Esophagus squamous epithelium (tissue), 5 donors: ENCODE measurements around the gene TTC17. TPM values are rescaled to one million over a fixed set of nuclear protein-coding genes. Genes with fewer than 3 reads are reported as not detected.

Source experiments
- DNase-seq: peaks from one replicate; lab custom pipeline; 2025; lab: John Stamatoyannopoulos, UW
- H3K27ac ChIP-seq, 4 donors: fragments of 200-600 bp; sonication (generic); one replicate each; pipeline ENCODE4 v1.5.1; 2016 to 2019; ENCODE audit warnings: mild to moderate bottlenecking in 1 of 4
- H3K27me3 ChIP-seq, 4 donors: fragments of 200-600 bp; sonication (generic); 1 replicate in 3 of 4; 2 replicates in 1 of 4; pipeline versions ENCODE4 v1.5.1 to v1.6.0; 2017 to 2021; ENCODE audit warnings: antibody characterized with exemption in 1 of 4
- H3K36me3 ChIP-seq, 3 donors: fragments of 200-600 bp; sonication (generic); one replicate each; pipeline ENCODE4 v1.5.1; 2016 to 2019
- H3K4me1 ChIP-seq, 3 donors: fragments of 200-600 bp; sonication (generic); one replicate each; pipeline ENCODE4 v1.5.1; 2017 to 2019
- H3K4me3 ChIP-seq, 4 donors: fragments of 200-600 bp; sonication (generic); 1 replicate in 3 of 4; 2 replicates in 1 of 4; pipeline ENCODE4 v1.5.1; 2016 to 2019; ENCODE audit warnings: mild to moderate bottlenecking in 2 of 4, moderate library complexity in 1 of 4
- H3K9me3 ChIP-seq, 3 donors: fragments of 200-600 bp; sonication (generic); one replicate each; pipeline ENCODE4 v1.5.1; 2016 to 2019
- POLR2A ChIP-seq, 4 donors: fragments of 450-650 bp; IDR thresholded peaks; one replicate each; pipeline ENCODE4 v1.6.1; 2017; ENCODE audit warnings: antibody characterized with exemption in 4 of 4, mild to moderate bottlenecking in 4 of 4, moderate library complexity in 3 of 4
- WGBS, 2 donors: methylation state at CpG; one replicate each; pipeline ENCODE4 v1.1.5; 2018; 5-methylcytosine and 5-hydroxymethylcytosine counted together
- intact Hi-C: fragments of 100-400 bp; cut with DNase I; formaldehyde crosslinking; loops from one replicate; pipeline ENCODE4 v1.15.0; 2022
- total RNA-seq, 4 donors: library from RNA; depleted of rRNA; stranded (reverse); fragments of >200 nt; gene quantifications; one replicate each; pipeline ENCODE4 v1.1.0, GENCODE V29; 2016
- TF ChIP-seq, protein P1 (sequence below), 6 experiments: fragments of 450-650 bp in 4 of 6; fragments of 200-600 bp in 2 of 6; sonication (generic) in 2 of 6; IDR thresholded peaks; one replicate each; pipeline ENCODE4 v1.5.1; 2016 to 2019; ENCODE audit warnings: antibody characterized with exemption in 6 of 6, mild to moderate bottlenecking in 4 of 6, moderate library complexity in 4 of 6
- donor health status: DM: yes; HTN: yes; CAD: no.

Gene TTC17
- total RNA-seq, 4 donors from 2014 or later: 37.5 to 106 (median 55.9) TPM

DNA sequence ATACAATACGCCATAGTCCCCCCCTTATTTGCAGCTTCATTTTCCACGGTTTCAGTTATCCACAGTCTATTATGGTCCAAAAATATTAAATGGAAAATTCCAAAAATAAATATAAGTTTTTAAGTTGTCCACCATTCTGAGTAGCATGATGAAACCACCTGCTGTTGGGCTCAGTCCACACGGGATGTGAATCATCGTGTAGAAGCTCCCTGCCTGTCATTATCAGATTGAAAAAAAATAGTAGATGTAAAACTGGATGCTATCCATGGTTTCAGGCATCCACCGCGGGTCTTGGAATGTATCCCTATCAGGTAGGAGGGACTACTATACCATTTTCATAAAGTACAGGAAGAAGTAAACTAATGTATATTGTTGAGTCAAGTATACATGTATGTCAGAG, 127.4 kb downstream of the TTC17 start:
- no peak for DNase-seq
- H3K9me3 ChIP-seq: no peaks in the 10 kb centered on the region
- H3K27me3 ChIP-seq: no peaks in the 10 kb centered on the region
- H3K4me1 ChIP-seq: peaks cover 0 to 25% (median 0%) of the 10 kb centered on the region in 3 donors
- no peak overlapping the region for H3K27ac ChIP-seq
- intact Hi-C loops: no loop called here
- H3K36me3 ChIP-seq: peaks cover 0 to 56% (median 4%) of the 10 kb centered on the region in 3 donors
- H3K4me3 ChIP-seq: no peak overlapping the region
- TF ChIP-seq, protein P1, sequence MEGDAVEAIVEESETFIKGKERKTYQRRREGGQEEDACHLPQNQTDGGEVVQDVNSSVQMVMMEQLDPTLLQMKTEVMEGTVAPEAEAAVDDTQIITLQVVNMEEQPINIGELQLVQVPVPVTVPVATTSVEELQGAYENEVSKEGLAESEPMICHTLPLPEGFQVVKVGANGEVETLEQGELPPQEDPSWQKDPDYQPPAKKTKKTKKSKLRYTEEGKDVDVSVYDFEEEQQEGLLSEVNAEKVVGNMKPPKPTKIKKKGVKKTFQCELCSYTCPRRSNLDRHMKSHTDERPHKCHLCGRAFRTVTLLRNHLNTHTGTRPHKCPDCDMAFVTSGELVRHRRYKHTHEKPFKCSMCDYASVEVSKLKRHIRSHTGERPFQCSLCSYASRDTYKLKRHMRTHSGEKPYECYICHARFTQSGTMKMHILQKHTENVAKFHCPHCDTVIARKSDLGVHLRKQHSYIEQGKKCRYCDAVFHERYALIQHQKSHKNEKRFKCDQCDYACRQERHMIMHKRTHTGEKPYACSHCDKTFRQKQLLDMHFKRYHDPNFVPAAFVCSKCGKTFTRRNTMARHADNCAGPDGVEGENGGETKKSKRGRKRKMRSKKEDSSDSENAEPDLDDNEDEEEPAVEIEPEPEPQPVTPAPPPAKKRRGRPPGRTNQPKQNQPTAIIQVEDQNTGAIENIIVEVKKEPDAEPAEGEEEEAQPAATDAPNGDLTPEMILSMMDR (IDR thresholded peaks at IDR 0.05): no peak
- TF ChIP-seq POLR2A (IDR thresholded peaks at IDR 0.05): no peak
- 67 to 76% methylated on average over 6 of the region's 6 CpGs for WGBS, 2 donors

DNA sequence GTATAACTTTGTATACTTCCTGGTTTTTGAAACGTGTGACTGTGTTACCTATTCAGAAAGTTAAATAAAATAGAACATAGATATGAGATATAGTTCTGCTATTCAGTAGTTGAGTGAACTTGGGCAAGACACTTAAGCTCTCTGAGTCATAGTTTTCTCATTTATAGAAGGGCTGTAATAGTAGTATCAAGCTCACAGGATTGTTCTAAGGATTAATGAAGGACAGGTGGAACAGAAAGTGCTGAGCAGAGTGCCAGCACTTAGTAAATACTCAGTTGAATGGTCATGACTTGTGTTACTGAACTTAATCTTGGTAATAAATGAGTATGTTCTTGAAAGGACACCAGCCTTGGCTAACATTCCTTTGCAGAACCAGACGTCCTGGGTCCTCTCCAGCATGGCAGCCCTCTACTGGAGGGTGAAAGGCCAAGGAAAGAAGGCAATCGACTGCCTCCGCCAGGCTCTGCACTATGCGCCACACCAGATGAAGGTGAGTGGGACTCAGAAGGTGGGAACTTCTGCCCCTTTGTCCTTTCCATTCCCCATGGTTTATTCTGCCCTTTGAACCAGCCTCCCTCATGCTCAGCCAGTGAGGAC, 131.2 kb downstream of the TTC17 start:
- intact Hi-C loops: no loop called here
- no peak for TF ChIP-seq POLR2A (IDR thresholded peaks at IDR 0.05)
- TF ChIP-seq, protein P1 (IDR thresholded peaks at IDR 0.05): no peak
- Histone ChIP-seq H3K27me3 (no peaks in the 10 kb centered on the region), H3K36me3 (peaks cover 0 to 82% (median 15%) of the 10 kb centered on the region in 3 donors), H3K27ac (peak overlapping the region in 3 of 4 donors; percentile 52 to 81 (median 77)), H3K4me3 (no peak overlapping the region), H3K9me3 (no peaks in the 10 kb centered on the region), H3K4me1 (peaks cover 0 to 25% (median 0%) of the 10 kb centered on the region in 3 donors)
- no peak for DNase-seq
- 74 to 77% methylated on average over 5 of the region's 5 CpGs for WGBS, 2 donors

DNA sequence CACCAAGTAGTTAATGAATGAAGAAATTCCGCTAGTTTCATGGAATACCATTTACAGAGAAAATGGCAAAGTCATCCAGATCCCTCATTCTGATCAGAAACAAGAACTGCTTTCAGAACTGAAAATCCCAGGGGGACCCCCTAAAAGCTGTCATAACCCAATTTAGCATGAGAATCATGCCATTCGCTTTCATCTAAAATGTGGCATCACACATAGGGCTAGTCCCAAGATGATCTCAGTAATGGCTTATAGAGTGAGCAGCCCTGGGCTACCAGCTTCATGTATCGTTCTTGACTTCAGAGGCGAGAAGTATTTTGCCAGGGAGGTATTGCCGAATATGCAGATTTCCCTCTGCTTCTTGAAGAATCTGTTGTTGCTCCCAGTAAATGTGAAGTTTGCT, 134.0 kb downstream of the TTC17 start:
- 92 to 96% methylated on average over 5 of the region's 5 CpGs for WGBS, 2 donors
- H3K36me3 ChIP-seq: peaks cover 0 to 71% (median 15%) of the 10 kb centered on the region in 3 donors
- TF ChIP-seq POLR2A (IDR thresholded peaks at IDR 0.05): no peak
- TF ChIP-seq, protein P1 (IDR thresholded peaks at IDR 0.05): no peak

GRCh38 chr11:43493431-43493830, 134.7 kb downstream of the TTC17 start:
- no peak overlapping the region for H3K4me3 ChIP-seq
- no peak overlapping the region for H3K27ac ChIP-seq
- no peak for DNase-seq
- TF ChIP-seq, protein P1 (IDR thresholded peaks at IDR 0.05): no peak
- TF ChIP-seq POLR2A (IDR thresholded peaks at IDR 0.05): no peak
- no peaks in the 10 kb centered on the region for H3K9me3 ChIP-seq
- 75 to 76% methylated on average over 5 of the region's 5 CpGs for WGBS, 2 donors
- intact Hi-C loops: no loop called here
- H3K4me1 ChIP-seq: peaks cover 0 to 14% (median 0%) of the 10 kb centered on the region in 3 donors
- peaks cover 0 to 70% (median 15%) of the 10 kb centered on the region in 3 donors for H3K36me3 ChIP-seq
- no peaks in the 10 kb centered on the region for H3K27me3 ChIP-seq

More for the DNA sequence above, 134.0 kb downstream of the TTC17 start:
- H3K27ac ChIP-seq: no peak overlapping the region
- H3K4me1 ChIP-seq: peaks cover 0 to 18% (median 0%) of the 10 kb centered on the region in 3 donors
- no peaks in the 10 kb centered on the region for H3K27me3 ChIP-seq
- intact Hi-C loops: no loop called here
- H3K4me3 ChIP-seq: no peak overlapping the region
- no peaks in the 10 kb centered on the region for H3K9me3 ChIP-seq
- no peak for DNase-seq

DNA sequence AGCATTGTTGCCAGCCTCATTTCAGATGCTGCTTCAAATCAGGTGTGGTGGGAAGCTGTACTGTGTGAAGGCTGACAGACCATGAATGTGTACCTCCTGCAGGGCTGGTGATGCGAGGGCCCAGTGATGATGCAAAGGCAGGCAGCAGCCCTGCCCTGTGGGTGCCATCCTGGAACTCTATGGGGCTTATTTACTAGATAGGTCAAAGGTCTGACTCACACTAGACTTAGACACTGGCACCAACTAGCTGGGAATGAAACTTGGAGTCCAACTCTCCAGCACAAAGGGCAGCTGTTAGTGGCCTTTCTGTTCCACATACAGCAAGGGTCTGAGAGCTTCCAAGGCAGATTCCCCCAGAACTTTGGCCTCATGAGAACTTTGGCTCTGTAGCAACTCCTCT, 138.4 kb downstream of the TTC17 start:
- H3K4me1 ChIP-seq: no peaks in the 10 kb centered on the region

More for the DNA sequence above, 138.4 kb downstream of the TTC17 start:
- no peaks in the 10 kb centered on the region for H3K9me3 ChIP-seq
- no peaks in the 10 kb centered on the region for H3K27me3 ChIP-seq
- no peak overlapping the region for H3K27ac ChIP-seq
- no peak overlapping the region for H3K4me3 ChIP-seq
- TF ChIP-seq, protein P1 (IDR thresholded peaks at IDR 0.05): no peak
- TF ChIP-seq POLR2A (IDR thresholded peaks at IDR 0.05): no peak
- intact Hi-C loops: no loop called here
- no peak for DNase-seq
- WGBS, 2 donors: 89 to 100% methylated on average over 1 of the region's 1 CpG
- peaks cover 0 to 38% (median 5%) of the 10 kb centered on the region in 3 donors for H3K36me3 ChIP-seq
